Measurements from ENCODE around the gene TMEM237. TPM values are rescaled to one million over a fixed set of nuclear protein-coding genes. Genes with fewer than 3 reads are reported as not detected.

The TMEM237 gene
- total RNA-seq, 1 donor from 2014 or later, result 82.9 TPM

- Histone ChIP-seq H3K9me3 (ENCODE audit: low read depth) (no peaks in the 10 kb centered on the region), H2AFZ (replicated peaks) (no peak overlapping the region), H3K4me1 (no peaks in the 10 kb centered on the region), H3K79me2 (ENCODE audit: low read depth) (no peaks in the 10 kb centered on the region), H3K27me3 (no peaks in the 10 kb centered on the region), H3K4me3 (no peak overlapping the region), H3F3A (ENCODE audit: low read depth) (no peaks in the 10 kb centered on the region), H3K27ac (no peak overlapping the region), H3K4me2 (no peak overlapping the region), H3K36me3 (peaks cover 7% of the 10 kb centered on the region), H3K9ac (no peak overlapping the region), H4K20me1 (ENCODE audit: low read depth) (no peaks in the 10 kb centered on the region)
- Mint-ChIP-seq H3K9me3 (no peaks in the 10 kb centered on the region), H3K4me1 (peaks cover 3% of the 10 kb centered on the region), H3K36me3 (peaks cover 5% of the 10 kb centered on the region), H3K27ac (no peak overlapping the region), H3K27me3 (ENCODE audit: insufficient read depth, low read depth) (no peaks in the 10 kb centered on the region), H3K4me3 (no peak overlapping the region)
- TF ChIP-seq EZH2phosphoT487 (IDR thresholded peaks at IDR 0.05), result no peak
- TF ChIP-seq EZH2 (IDR thresholded peaks at IDR 0.05), result no peak
- no peak for TF ChIP-seq CTCF (IDR thresholded peaks at IDR 0.05)
- no peak for DNase-seq (ENCODE audit: low spot score)
Observed at GRCh38 chr2:201618744-201619662, 24.3 kb downstream of the TMEM237 start.

- H3K27ac Mint-ChIP-seq, result no peak overlapping the region
- H3K4me3 Mint-ChIP-seq, result no peak overlapping the region
- H3K36me3 ChIP-seq, result no peaks in the 10 kb centered on the region
- no peaks in the 10 kb centered on the region for H3F3A ChIP-seq (ENCODE audit: low read depth)
- H3K4me1 Mint-ChIP-seq, result no peaks in the 10 kb centered on the region
- no peak overlapping the region for H3K4me2 ChIP-seq
- TF ChIP-seq CTCF (IDR thresholded peaks at IDR 0.05), result no peak
- TF ChIP-seq EZH2 (IDR thresholded peaks at IDR 0.05), result no peak
- no peak for TF ChIP-seq EZH2phosphoT487 (IDR thresholded peaks at IDR 0.05)
- H2AFZ ChIP-seq (replicated peaks), result no peak overlapping the region
- no peaks in the 10 kb centered on the region for H3K4me1 ChIP-seq
- peaks cover 7% of the 10 kb centered on the region for H3K9me3 ChIP-seq (ENCODE audit: low read depth)
- H3K79me2 ChIP-seq (ENCODE audit: low read depth), result no peaks in the 10 kb centered on the region
- peaks cover 6% of the 10 kb centered on the region for H3K27me3 Mint-ChIP-seq (ENCODE audit: insufficient read depth, low read depth)
- no peak for DNase-seq (ENCODE audit: low spot score)
- no peak overlapping the region for H3K9ac ChIP-seq
- H3K4me3 ChIP-seq, result no peak overlapping the region
- no peaks in the 10 kb centered on the region for H4K20me1 ChIP-seq (ENCODE audit: low read depth)
- no peak overlapping the region for H3K27ac ChIP-seq
- peaks cover 5% of the 10 kb centered on the region for H3K27me3 ChIP-seq
- H3K9me3 Mint-ChIP-seq, result peaks cover 13% of the 10 kb centered on the region
- H3K36me3 Mint-ChIP-seq, result no peaks in the 10 kb centered on the region
Observed at GRCh38 chr2:201608021-201608420, 35.3 kb downstream of the TMEM237 start.

GRCh38 chr2:201607568-201607967, 35.7 kb downstream of the TMEM237 start:
- H3K27ac ChIP-seq, result no peak overlapping the region
- no peaks in the 10 kb centered on the region for H3K4me1 Mint-ChIP-seq
- no peak overlapping the region for H3K9ac ChIP-seq
- H3K27me3 ChIP-seq, result peaks cover 5% of the 10 kb centered on the region
- H3K27ac Mint-ChIP-seq, result no peak overlapping the region
- no peaks in the 10 kb centered on the region for H3F3A ChIP-seq (ENCODE audit: low read depth)
- H3K4me3 ChIP-seq, result no peak overlapping the region
- no peaks in the 10 kb centered on the region for H4K20me1 ChIP-seq (ENCODE audit: low read depth)
- no peaks in the 10 kb centered on the region for H3K79me2 ChIP-seq (ENCODE audit: low read depth)
- H3K9me3 Mint-ChIP-seq, result peaks cover 13% of the 10 kb centered on the region
- H3K4me2 ChIP-seq, result no peak overlapping the region
- H2AFZ ChIP-seq (replicated peaks), result no peak overlapping the region
- peaks cover 7% of the 10 kb centered on the region for H3K9me3 ChIP-seq (ENCODE audit: low read depth)
- no peak for DNase-seq (ENCODE audit: low spot score)
- peaks cover 6% of the 10 kb centered on the region for H3K27me3 Mint-ChIP-seq (ENCODE audit: insufficient read depth, low read depth)
- H3K4me3 Mint-ChIP-seq, result no peak overlapping the region
- H3K36me3 ChIP-seq, result no peaks in the 10 kb centered on the region
- H3K36me3 Mint-ChIP-seq, result no peaks in the 10 kb centered on the region
- no peaks in the 10 kb centered on the region for H3K4me1 ChIP-seq
- TF ChIP-seq EZH2phosphoT487 (IDR thresholded peaks at IDR 0.05), result no peak
- no peak for TF ChIP-seq EZH2 (IDR thresholded peaks at IDR 0.05)
- no peak for TF ChIP-seq CTCF (IDR thresholded peaks at IDR 0.05)

Data from neural progenitor cell (in vitro differentiated cells).